Measurements from ENCODE around the gene TOR1B.

The TOR1B gene

DNA sequence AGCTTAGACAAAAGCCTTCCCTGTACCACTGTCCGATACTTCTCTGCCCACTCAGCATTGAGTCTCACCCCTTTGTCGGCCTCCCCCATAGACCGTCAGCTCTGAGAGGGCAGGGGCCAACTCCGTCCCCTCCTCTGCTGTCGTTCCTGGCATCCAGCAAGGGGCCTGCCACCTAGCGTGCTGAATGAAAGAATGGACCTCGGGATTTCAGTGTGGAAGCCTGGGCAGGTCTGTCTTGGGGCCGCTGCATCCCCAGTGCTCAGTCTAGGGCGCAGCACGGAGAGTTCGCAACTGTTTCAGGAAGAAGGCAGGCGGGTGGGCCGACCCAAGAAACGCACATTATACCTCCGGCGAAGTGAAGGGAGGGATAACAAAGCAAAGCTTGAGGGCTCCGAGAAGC lies 1.5 kb upstream of the TOR1B start:
- no peak for DNase-seq (ENCODE audit: low spot score)
- TF ChIP-seq, protein P1, sequence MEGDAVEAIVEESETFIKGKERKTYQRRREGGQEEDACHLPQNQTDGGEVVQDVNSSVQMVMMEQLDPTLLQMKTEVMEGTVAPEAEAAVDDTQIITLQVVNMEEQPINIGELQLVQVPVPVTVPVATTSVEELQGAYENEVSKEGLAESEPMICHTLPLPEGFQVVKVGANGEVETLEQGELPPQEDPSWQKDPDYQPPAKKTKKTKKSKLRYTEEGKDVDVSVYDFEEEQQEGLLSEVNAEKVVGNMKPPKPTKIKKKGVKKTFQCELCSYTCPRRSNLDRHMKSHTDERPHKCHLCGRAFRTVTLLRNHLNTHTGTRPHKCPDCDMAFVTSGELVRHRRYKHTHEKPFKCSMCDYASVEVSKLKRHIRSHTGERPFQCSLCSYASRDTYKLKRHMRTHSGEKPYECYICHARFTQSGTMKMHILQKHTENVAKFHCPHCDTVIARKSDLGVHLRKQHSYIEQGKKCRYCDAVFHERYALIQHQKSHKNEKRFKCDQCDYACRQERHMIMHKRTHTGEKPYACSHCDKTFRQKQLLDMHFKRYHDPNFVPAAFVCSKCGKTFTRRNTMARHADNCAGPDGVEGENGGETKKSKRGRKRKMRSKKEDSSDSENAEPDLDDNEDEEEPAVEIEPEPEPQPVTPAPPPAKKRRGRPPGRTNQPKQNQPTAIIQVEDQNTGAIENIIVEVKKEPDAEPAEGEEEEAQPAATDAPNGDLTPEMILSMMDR (IDR thresholded peaks at IDR 0.05; ENCODE audit: extremely low read depth, insufficient read depth, missing control alignments), result no peak
- in situ Hi-C loops (cut with MboI; ENCODE audit: low pct_unique_long_range_greater_than_20kb, low sequenced_read_pairs, unreplicated experiment), result no loop called here

DNA sequence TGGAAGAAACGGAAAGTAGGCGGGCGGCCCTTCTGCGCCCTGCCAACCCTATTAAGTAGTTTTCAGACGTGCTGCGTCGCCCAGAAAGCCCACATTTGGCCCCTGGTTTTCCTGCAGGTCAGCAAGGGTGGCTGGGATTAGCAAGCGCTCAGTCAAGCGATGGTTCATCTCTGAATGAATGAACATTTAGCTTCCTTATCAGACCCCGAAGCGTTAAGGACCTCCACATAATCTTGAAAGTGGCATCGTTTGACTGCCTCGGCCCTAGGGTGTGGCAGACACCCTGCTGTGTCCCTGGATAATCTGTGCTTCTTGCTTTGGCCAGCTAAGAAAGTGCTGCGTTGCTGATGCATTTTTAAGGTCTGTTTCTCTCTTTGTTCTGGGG lies 684 bp downstream of the TOR1B start:
- no peak for DNase-seq (ENCODE audit: low spot score)
- TF ChIP-seq, protein P1 (IDR thresholded peaks at IDR 0.05; ENCODE audit: extremely low read depth, insufficient read depth, missing control alignments), result no peak
- in situ Hi-C loops (cut with MboI; ENCODE audit: low pct_unique_long_range_greater_than_20kb, low sequenced_read_pairs, unreplicated experiment), result no loop called here

DNA sequence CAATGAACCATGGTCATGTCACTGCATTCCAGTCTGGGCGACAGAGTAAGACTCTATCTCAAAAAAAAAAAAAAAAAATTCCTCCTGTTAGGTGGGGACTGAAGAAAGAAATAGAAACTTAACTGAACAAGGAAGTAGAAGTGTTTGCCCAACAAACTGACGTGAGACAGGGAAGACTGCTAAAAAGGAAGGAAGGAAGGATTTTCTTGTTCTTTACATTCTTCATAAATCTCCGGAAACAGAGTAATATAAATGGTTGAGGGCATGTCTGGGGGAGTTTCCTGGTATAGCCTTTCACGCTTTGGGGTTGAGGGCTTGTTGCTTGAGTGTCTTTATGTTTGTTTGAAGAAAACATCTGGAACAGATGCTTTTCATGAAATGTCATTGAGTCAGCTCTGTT lies 3.1 kb downstream of the TOR1B start:
- TF ChIP-seq, protein P1 (IDR thresholded peaks at IDR 0.05; ENCODE audit: extremely low read depth, insufficient read depth, missing control alignments), result no peak
- no peak for DNase-seq (ENCODE audit: low spot score)
- in situ Hi-C loops (cut with MboI; ENCODE audit: low pct_unique_long_range_greater_than_20kb, low sequenced_read_pairs, unreplicated experiment), result no loop called here

DNA sequence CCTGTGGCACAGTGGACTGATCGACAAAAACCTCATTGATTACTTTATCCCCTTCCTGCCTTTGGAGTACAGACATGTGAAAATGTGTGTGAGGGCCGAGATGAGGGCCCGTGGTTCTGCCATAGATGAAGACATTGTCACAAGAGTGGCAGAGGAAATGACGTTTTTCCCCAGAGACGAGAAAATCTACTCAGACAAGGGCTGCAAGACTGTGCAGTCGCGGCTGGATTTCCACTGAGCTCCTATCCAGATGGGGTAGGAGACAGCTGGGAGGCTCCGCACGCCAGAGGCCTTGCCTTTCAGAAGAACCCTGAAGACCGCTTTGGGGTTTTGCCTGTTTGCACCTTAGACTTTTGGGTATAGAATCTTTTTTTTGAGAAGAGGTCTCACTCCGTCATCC lies 6.4 kb downstream of the TOR1B start:
- DNase-seq (ENCODE audit: low spot score), result no peak
- in situ Hi-C loops (cut with MboI; ENCODE audit: low pct_unique_long_range_greater_than_20kb, low sequenced_read_pairs, unreplicated experiment), result no loop called here
- TF ChIP-seq, protein P1 (IDR thresholded peaks at IDR 0.05; ENCODE audit: extremely low read depth, insufficient read depth, missing control alignments), result no peak

DNA sequence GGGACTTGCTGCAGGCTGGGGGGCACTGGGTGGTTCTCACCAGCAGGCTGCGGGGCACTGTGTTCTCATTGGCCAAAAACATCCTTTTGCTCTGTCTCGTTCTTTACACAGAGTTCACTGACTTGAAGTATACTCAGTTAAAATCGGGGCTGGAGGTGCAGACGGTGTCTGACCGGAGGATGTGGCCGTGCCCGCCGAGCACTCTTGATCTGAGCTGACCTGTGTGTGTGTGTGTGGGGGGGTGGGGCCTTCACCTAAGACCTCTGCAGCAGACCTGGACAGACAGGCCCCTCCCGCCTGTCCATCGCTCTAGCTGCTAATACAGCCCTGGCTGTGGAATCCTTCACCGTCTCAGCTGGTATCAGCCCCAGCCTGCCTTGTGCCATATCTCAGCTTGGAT lies 7.1 kb downstream of the TOR1B start:
- in situ Hi-C loops (cut with MboI; ENCODE audit: low pct_unique_long_range_greater_than_20kb, low sequenced_read_pairs, unreplicated experiment), result no loop called here
- no peak for DNase-seq (ENCODE audit: low spot score)
- TF ChIP-seq, protein P1 (IDR thresholded peaks at IDR 0.05; ENCODE audit: extremely low read depth, insufficient read depth, missing control alignments), result no peak

DNA sequence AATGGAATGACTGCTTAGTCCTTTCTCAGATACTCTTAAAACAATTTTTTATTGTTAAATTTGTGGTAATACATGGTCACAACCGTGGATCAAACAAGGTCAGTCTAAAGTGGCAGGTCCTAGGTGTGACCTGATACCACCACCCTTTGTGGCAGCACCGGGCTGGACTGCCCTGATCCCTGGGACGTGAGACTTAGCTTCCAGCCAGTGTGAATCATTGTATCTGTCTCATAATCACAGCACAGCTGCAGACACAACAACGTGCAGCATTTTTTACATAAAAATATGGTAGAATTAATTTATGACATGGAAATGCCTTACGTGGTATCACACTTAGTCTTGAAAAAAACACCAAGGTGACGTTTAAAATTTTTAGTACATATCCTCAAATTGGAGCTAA lies 7.8 kb downstream of the TOR1B start:
- in situ Hi-C loops (cut with MboI; ENCODE audit: low pct_unique_long_range_greater_than_20kb, low sequenced_read_pairs, unreplicated experiment), result no loop called here

More for the DNA sequence above, 7.8 kb downstream of the TOR1B start:
- TF ChIP-seq, protein P1 (IDR thresholded peaks at IDR 0.05; ENCODE audit: extremely low read depth, insufficient read depth, missing control alignments), result no peak
- DNase-seq (ENCODE audit: low spot score), result no peak
